CD4-positive, alpha-beta T cell (primary cell): Measurements from ENCODE around the gene CAP2. TPM values are rescaled to one million over a fixed set of nuclear protein-coding genes. Genes with fewer than 3 reads are reported as not detected.

Source experiments
- ATAC-seq: fragments of 200-7000 bp; cut with Tn5 transposase; one replicate; pipeline ENCODE4 v1.10.0; 2022; ENCODE audit warnings: mild to moderate bottlenecking; ENCODE audit not compliant: poor library complexity
- CTCF ChIA-PET: fragments of 350-600 bp; sonication (Branson Sonifier 250); formaldehyde crosslinking; loops from one replicate; lab custom pipeline; 2021; ENCODE audit warnings: antibody characterized with exemption, inconsistent platforms; lab: Charles Lee
- POLR2A ChIA-PET: fragments of 350-600 bp; sonication (Branson Sonifier 250); formaldehyde crosslinking; loops from one replicate; lab custom pipeline; 2021; ENCODE audit warnings: antibody characterized with exemption, inconsistent platforms; lab: Charles Lee
- DNase-seq, 14 experiments: peaks; one replicate each; pipeline ENCODE4 v3.0.0-alpha.2; 2013 to 2020; ENCODE audit warnings: mixed read lengths in 2 of 14
- H3K27ac ChIP-seq, 2 donors: one replicate each; pipeline versions ENCODE4 v1.5.1 to v1.7.0; 2013; ENCODE audit warnings: low read length in 2 of 2, low read depth in 1 of 2, mild to moderate bottlenecking in 1 of 2
- H3K27me3 ChIP-seq, 2 experiments: 1 replicate in 1 of 2; 2 replicates in 1 of 2; pipeline versions ENCODE4 v1.6.1 to v1.7.0; 2013; ENCODE audit warnings: low read length in 2 of 2, control low read depth in 1 of 2, mild to moderate bottlenecking in 1 of 2, moderate library complexity in 1 of 2; ENCODE audit not compliant: insufficient read depth in 2 of 2, control insufficient read depth in 1 of 2
- H3K36me3 ChIP-seq: one replicate; pipeline ENCODE4 v1.6.1; 2013; ENCODE audit warnings: low read length, control low read depth; ENCODE audit not compliant: insufficient read depth
- H3K4me1 ChIP-seq: one replicate; pipeline ENCODE4 v1.6.1; 2013; ENCODE audit warnings: low read length, control low read depth; ENCODE audit not compliant: insufficient read depth
- H3K4me3 ChIP-seq: one replicate; pipeline ENCODE4 v1.5.1; 2013; ENCODE audit warnings: mild to moderate bottlenecking, low read length, moderate library complexity
- H3K9me3 ChIP-seq, 2 experiments: 1 replicate in 1 of 2; 2 replicates in 1 of 2; pipeline versions ENCODE4 v1.6.1 to v1.7.0; 2013; ENCODE audit warnings: low read length in 2 of 2, mild to moderate bottlenecking in 2 of 2, control low read depth in 1 of 2, moderate library complexity in 1 of 2; ENCODE audit not compliant: control insufficient read depth in 1 of 2, insufficient read depth in 1 of 2
- H3K27ac Mint-ChIP-seq: one replicate; pipeline ENCODE4 v1.8.0; 2020; ENCODE audit warnings: mixed read lengths
- H3K27me3 Mint-ChIP-seq: one replicate; pipeline ENCODE4 v1.8.0; 2021; ENCODE audit warnings: mixed read lengths
- H3K36me3 Mint-ChIP-seq: one replicate; pipeline ENCODE4 v1.8.0; 2021; ENCODE audit warnings: low read depth, mixed read lengths
- H3K4me1 Mint-ChIP-seq: one replicate; pipeline ENCODE4 v1.8.0; 2021; ENCODE audit warnings: low read depth, mixed read lengths
- H3K4me3 Mint-ChIP-seq: one replicate; pipeline ENCODE4 v1.8.0; 2020; ENCODE audit warnings: mild to moderate bottlenecking, mixed read lengths
- H3K9me3 Mint-ChIP-seq: one replicate; pipeline ENCODE4 v1.8.0; 2020; ENCODE audit warnings: mixed read lengths
- CTCF ChIP-seq: fragments of 200-600 bp; IDR thresholded peaks from one replicate; pipeline ENCODE4 v1.8.0; 2022; ENCODE audit warnings: antibody characterized with exemption, mild to moderate bottlenecking
- intact Hi-C, 2 experiments: fragments of 100-400 bp; cut with DNase I in 1 of 2; cut with micrococcal nuclease in 1 of 2; formaldehyde crosslinking; loops; one replicate each; pipeline versions ENCODE4 v1.15.1 to v1.9.0; 2023 to 2025; cut with DNase I, micrococcal nuclease
- total RNA-seq, 174 experiments: library from RNA in 2 of 174; stranded (reverse) in 2 of 174; gene quantifications; one replicate each; pipeline ENCODE4 v1.2.3 and lab custom pipeline; 2021 to 2026

Gene CAP2
- total RNA-seq, 2 experiments from 2014 or later = not detected

DNA sequence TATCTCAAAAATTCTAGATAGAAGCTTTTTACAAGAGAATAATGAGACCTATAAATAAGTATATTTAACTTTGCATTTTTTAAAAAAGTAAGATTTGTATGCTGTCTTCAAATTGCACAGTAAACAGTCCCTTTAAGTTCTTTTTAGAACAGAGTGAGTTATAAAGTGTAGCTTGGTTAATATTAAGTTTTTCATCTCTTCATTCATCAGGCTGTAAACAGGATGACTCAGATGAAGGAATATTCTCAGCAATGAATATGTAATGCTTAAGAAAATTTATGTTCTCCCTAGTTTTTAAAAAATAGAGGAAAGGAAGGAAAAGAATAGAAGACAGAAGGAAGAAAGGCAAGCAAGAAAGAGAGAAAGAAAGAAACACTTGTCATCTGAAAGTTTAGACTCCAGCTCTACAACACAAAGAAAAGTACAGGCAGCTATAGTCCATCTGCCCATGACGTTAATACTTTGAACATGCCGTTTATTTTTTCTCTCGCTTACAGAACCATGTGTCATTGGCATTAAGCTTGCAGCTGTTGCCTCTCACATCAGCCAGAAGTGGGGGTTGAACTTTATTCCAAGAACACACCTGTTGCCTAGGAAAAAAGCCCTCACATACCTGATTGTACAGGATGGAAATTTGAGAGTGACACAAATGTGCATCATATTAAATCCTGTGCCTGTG is 36.1 kb downstream of the CAP2 start:
- H3K27me3 ChIP-seq = no peaks in the 10 kb centered on the region
- H3K9me3 ChIP-seq = no peaks in the 10 kb centered on the region
- ChIA-PET POLR2A (no interaction called here), CTCF (no interaction called here)
- H3K4me3 ChIP-seq = no peak overlapping the region
- peaks cover 14% of the 10 kb centered on the region for H3K27me3 Mint-ChIP-seq
- no peaks in the 10 kb centered on the region for H3K9me3 Mint-ChIP-seq
- H3K36me3 ChIP-seq = no peaks in the 10 kb centered on the region
- no peaks in the 10 kb centered on the region for H3K36me3 Mint-ChIP-seq
- no peaks in the 10 kb centered on the region for H3K4me1 Mint-ChIP-seq
- DNase-seq (no peak), ATAC-seq (no peak)
- no peaks in the 10 kb centered on the region for H3K4me1 ChIP-seq
- TF ChIP-seq CTCF = no peak
- no peak overlapping the region for H3K27ac ChIP-seq
- no peak overlapping the region for H3K27ac Mint-ChIP-seq
- H3K4me3 Mint-ChIP-seq = no peak overlapping the region
- intact Hi-C loops = no loop called here

DNA sequence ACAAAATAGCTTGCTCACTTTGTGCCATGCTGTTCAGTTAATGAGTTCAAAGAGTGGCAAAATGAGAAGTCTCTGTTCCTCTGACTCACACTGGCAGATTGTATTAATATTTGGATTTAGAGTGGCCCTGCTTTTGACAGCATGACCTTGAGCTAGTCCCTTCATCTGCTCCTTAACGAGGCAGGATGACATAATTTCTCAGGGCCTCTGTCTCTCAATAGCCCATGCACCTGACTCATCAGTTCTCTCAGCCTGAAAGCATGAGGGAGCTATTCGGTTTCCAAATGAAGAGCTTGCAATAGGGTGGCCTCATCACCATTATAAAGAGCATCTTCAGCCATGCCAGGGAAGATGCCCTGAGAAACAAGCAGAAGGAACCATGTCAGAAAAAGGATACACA is 38.2 kb downstream of the CAP2 start:
- ATAC-seq = no peak
- no peak for TF ChIP-seq CTCF
- H3K4me1 ChIP-seq = no peaks in the 10 kb centered on the region
- ChIA-PET POLR2A (no interaction called here), CTCF (no interaction called here)
- Mint-ChIP-seq H3K4me3 (no peak overlapping the region), H3K4me1 (no peaks in the 10 kb centered on the region), H3K27ac (no peak overlapping the region), H3K27me3 (peaks cover 7% of the 10 kb centered on the region), H3K9me3 (no peaks in the 10 kb centered on the region), H3K36me3 (no peaks in the 10 kb centered on the region)
- no peaks in the 10 kb centered on the region for H3K36me3 ChIP-seq
- no peaks in the 10 kb centered on the region for H3K27me3 ChIP-seq
- no peaks in the 10 kb centered on the region for H3K9me3 ChIP-seq
- no peak overlapping the region for H3K27ac ChIP-seq
- intact Hi-C loops = no loop called here
- no peak for DNase-seq
- H3K4me3 ChIP-seq = no peak overlapping the region

DNA sequence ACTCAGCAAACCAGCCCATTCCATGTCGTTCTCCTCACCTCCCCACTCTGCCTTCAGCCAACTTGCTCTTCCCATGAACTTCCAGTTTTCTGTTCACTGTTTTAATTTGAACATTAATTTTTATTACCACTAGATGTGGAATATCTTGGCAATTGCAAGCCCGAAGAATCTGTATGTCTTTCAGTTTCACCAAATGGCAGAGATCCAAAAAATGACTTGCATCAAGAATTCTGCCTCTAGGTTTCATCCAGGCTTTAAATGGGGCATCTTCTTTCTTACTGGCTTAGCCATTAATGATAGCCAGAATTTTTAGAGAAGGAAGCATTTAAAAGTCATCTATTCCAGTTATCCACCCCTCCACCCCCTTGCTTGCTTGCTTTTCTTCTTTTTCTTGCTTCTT is 39.0 kb downstream of the CAP2 start:
- H3K4me1 Mint-ChIP-seq = no peaks in the 10 kb centered on the region
- Histone ChIP-seq H3K9me3 (no peaks in the 10 kb centered on the region), H3K27me3 (no peaks in the 10 kb centered on the region), H3K27ac (no peak overlapping the region), H3K4me1 (no peaks in the 10 kb centered on the region), H3K36me3 (no peaks in the 10 kb centered on the region), H3K4me3 (no peak overlapping the region)
- H3K27ac Mint-ChIP-seq = no peak overlapping the region
- no peaks in the 10 kb centered on the region for H3K36me3 Mint-ChIP-seq
- intact Hi-C loops = no loop called here
- peaks cover 4% of the 10 kb centered on the region for H3K27me3 Mint-ChIP-seq
- ChIA-PET POLR2A (no interaction called here), CTCF (no interaction called here)
- TF ChIP-seq CTCF = no peak
- H3K9me3 Mint-ChIP-seq = no peaks in the 10 kb centered on the region
- DNase-seq (no peak), ATAC-seq (no peak)
- no peak overlapping the region for H3K4me3 Mint-ChIP-seq
